GM19043 (cell line): Measurements from ENCODE around the gene HELZ2.
"Not testable (repeated sequence)": the region's sequence is repeated elsewhere in the genome, so short reads cannot be mapped to it uniquely, and the experiment has no call there.

Experiments used
- ATAC-seq: cut with Tn5 transposase; IDR thresholded peaks from one replicate; pipeline ENCODE4 v1.9.1; 2021; ENCODE audit warnings: low read depth; ENCODE audit not compliant: unreplicated experiment

The HELZ2 gene

GRCh38 chr20:63580796-63581461 lies 6.9 kb upstream of the HELZ2 start:
- no peak for ATAC-seq

- no peak for ATAC-seq
Measured at GRCh38 chr20:63579017-63579694, 5.1 kb upstream of the HELZ2 start.

GRCh38 chr20:63578224-63579016 lies 4.4 kb upstream of the HELZ2 start:
- no peak for ATAC-seq

GRCh38 chr20:63577317-63577894 lies 3.4 kb upstream of the HELZ2 start:
- no peak for ATAC-seq

- no peak for ATAC-seq
Measured at GRCh38 chr20:63576311-63576710, 2.3 kb upstream of the HELZ2 start.

GRCh38 chr20:63574829-63575743 lies 1.0 kb upstream of the HELZ2 start:
- no peak for ATAC-seq

- no peak for ATAC-seq
Measured at GRCh38 chr20:63573647-63574131, 350 bp downstream of the HELZ2 start.

GRCh38 chr20:63572788-63573646 lies 1.0 kb downstream of the HELZ2 start:
- ATAC-seq: no peak

GRCh38 chr20:63572071-63572787 lies 1.8 kb downstream of the HELZ2 start:
- no peak for ATAC-seq

GRCh38 chr20:63571087-63571478 lies 3.0 kb downstream of the HELZ2 start:
- ATAC-seq: not testable (repeated sequence)

- ATAC-seq: no peak
Measured at GRCh38 chr20:63570281-63571086, 3.6 kb downstream of the HELZ2 start.

- ATAC-seq: no peak
Measured at GRCh38 chr20:63568986-63569949, 4.8 kb downstream of the HELZ2 start.

GRCh38 chr20:63568170-63568981 lies 5.7 kb downstream of the HELZ2 start:
- ATAC-seq: no peak

- ATAC-seq: peak; percentile 61
Measured at GRCh38 chr20:63567386-63568169, 6.5 kb downstream of the HELZ2 start.

- ATAC-seq: no peak
Measured at GRCh38 chr20:63567136-63567385, 7.0 kb downstream of the HELZ2 start.
